Gastrocnemius medialis (tissue), 4 donors: ENCODE measurements around the gene TUBD1.

ENCODE experiments used
- POLR2A ChIP-seq, 2 donors: fragments of 450-650 bp; IDR thresholded peaks; one replicate each; pipeline ENCODE4 v1.6.1; 2017; ENCODE audit warnings: antibody characterized with exemption in 2 of 2, mild to moderate bottlenecking in 2 of 2, moderate library complexity in 2 of 2
- TF ChIP-seq, protein P1 (sequence below), 5 experiments: fragments of 450-650 bp in 3 of 5; fragments of 200-600 bp in 2 of 5; sonication (generic) in 2 of 5; IDR thresholded peaks in 4 of 5; conservative IDR thresholded peaks in 1 of 5; 1 replicate in 4 of 5; 2 replicates in 1 of 5; pipeline ENCODE4 v1.5.1; 2016 to 2019; ENCODE audit warnings: antibody characterized with exemption in 5 of 5, mild to moderate bottlenecking in 3 of 5, moderate library complexity in 3 of 5

DNA sequence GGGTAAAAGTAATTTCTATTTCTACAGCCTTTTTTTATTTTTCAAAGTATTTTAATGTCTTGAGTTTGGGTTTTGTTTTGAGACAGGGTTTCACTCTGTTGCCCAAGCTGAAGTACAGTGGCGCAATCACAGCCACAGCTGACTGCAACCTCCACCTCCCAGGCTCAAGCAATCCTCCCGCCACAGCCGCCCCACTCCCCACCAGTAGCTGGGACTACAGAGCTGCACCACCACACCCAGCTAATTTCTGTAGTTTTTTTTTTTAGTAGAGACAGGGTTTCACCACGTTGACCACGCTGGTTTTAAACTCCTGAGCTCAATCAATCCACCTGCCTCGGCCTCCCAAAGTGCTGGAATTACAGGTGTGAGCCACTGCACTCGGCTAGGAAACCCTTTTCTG, 44.0 kb downstream of the TUBD1 start:
- TF ChIP-seq, protein P1, sequence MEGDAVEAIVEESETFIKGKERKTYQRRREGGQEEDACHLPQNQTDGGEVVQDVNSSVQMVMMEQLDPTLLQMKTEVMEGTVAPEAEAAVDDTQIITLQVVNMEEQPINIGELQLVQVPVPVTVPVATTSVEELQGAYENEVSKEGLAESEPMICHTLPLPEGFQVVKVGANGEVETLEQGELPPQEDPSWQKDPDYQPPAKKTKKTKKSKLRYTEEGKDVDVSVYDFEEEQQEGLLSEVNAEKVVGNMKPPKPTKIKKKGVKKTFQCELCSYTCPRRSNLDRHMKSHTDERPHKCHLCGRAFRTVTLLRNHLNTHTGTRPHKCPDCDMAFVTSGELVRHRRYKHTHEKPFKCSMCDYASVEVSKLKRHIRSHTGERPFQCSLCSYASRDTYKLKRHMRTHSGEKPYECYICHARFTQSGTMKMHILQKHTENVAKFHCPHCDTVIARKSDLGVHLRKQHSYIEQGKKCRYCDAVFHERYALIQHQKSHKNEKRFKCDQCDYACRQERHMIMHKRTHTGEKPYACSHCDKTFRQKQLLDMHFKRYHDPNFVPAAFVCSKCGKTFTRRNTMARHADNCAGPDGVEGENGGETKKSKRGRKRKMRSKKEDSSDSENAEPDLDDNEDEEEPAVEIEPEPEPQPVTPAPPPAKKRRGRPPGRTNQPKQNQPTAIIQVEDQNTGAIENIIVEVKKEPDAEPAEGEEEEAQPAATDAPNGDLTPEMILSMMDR (IDR thresholded peaks at IDR 0.05 in 4 of 5, conservative IDR thresholded peaks at IDR 0.05 in 1 of 5) = no peak
- no peak for TF ChIP-seq POLR2A (IDR thresholded peaks at IDR 0.05)
